ENCODE results near the gene RAPGEF5. TPM values are rescaled to one million over a fixed set of nuclear protein-coding genes. Genes with fewer than 3 reads are reported as not detected.

Gene RAPGEF5
- total and polyA plus RNA-seq, 12 donors = 5.1 to 87.0 (median 26.0) TPM

DNA sequence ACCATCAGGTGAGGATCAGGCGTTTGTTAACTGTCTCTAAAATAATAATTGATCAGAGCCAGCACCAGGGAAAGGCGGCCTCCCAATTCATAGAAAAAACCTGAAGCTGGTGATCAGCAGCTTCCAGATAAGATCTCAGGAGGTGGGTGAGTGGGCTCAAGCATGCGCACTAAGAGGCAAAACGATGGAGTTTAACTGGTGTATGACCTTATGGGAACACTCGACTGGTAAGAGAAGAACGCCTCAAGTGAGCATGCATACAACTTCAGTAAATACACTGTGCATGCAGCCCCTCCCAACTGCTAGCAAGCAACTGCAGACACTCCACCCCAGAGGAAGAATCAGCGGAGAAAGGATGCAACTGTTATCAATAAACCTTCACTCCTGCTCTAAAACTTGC, 18.1 kb downstream of the RAPGEF5 start:
- DNase-seq = no peak
- intact Hi-C loops (cut with DNase I) = no loop called here
- no peaks in the 10 kb centered on the region for H3K4me1 ChIP-seq (replicated peaks in 1 of 2)
- no peak overlapping the region for H3K27ac ChIP-seq
- no peaks in the 10 kb centered on the region for H3K36me3 ChIP-seq (replicated peaks in 1 of 2)
- 75 to 78% (median 76%) methylated on average over 7 of the region's 7 CpGs for WGBS, 4 donors
- H3K4me3 ChIP-seq = no peak overlapping the region
- no peaks in the 10 kb centered on the region for H3K9me3 ChIP-seq (replicated peaks in 1 of 3)
- H3K27me3 ChIP-seq = peaks cover 3% of the 10 kb centered on the region
- TF ChIP-seq, protein P1, sequence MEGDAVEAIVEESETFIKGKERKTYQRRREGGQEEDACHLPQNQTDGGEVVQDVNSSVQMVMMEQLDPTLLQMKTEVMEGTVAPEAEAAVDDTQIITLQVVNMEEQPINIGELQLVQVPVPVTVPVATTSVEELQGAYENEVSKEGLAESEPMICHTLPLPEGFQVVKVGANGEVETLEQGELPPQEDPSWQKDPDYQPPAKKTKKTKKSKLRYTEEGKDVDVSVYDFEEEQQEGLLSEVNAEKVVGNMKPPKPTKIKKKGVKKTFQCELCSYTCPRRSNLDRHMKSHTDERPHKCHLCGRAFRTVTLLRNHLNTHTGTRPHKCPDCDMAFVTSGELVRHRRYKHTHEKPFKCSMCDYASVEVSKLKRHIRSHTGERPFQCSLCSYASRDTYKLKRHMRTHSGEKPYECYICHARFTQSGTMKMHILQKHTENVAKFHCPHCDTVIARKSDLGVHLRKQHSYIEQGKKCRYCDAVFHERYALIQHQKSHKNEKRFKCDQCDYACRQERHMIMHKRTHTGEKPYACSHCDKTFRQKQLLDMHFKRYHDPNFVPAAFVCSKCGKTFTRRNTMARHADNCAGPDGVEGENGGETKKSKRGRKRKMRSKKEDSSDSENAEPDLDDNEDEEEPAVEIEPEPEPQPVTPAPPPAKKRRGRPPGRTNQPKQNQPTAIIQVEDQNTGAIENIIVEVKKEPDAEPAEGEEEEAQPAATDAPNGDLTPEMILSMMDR (IDR thresholded peaks at IDR 0.05) = no peak
- no peak for TF ChIP-seq POLR2A (IDR thresholded peaks at IDR 0.05)

DNA sequence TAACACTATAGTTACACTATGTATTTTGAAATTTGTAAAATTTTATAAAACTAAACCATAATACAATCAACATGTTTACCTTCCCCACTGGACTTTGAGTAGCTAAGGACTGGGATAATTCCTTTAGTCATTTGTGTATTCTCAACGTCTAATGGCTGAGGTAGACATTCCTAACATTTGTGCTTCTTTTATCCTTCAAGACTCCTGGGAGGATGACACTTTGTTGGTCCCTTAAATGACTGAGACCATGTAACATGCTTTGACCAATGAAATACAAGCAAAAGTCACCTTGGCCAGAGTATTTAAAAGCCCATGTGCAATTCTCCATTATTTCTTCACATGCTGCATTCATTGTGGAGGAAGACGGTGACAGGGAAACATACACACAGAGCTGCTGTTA, 18.5 kb downstream of the RAPGEF5 start:
- H3K36me3 ChIP-seq (replicated peaks in 1 of 2) = no peaks in the 10 kb centered on the region
- DNase-seq = no peak
- H3K4me1 ChIP-seq (replicated peaks in 1 of 2) = no peaks in the 10 kb centered on the region
- TF ChIP-seq, protein P1 (IDR thresholded peaks at IDR 0.05) = no peak
- no peak for TF ChIP-seq POLR2A (IDR thresholded peaks at IDR 0.05)
- H3K4me3 ChIP-seq = no peak overlapping the region
- WGBS, 4 donors = 58 to 81% (median 77%) methylated on average over 2 of the region's 2 CpGs
- intact Hi-C loops (cut with DNase I) = no loop called here
- H3K9me3 ChIP-seq (replicated peaks in 1 of 3) = no peaks in the 10 kb centered on the region
- no peak overlapping the region for H3K27ac ChIP-seq
- H3K27me3 ChIP-seq = peaks cover 3% of the 10 kb centered on the region

DNA sequence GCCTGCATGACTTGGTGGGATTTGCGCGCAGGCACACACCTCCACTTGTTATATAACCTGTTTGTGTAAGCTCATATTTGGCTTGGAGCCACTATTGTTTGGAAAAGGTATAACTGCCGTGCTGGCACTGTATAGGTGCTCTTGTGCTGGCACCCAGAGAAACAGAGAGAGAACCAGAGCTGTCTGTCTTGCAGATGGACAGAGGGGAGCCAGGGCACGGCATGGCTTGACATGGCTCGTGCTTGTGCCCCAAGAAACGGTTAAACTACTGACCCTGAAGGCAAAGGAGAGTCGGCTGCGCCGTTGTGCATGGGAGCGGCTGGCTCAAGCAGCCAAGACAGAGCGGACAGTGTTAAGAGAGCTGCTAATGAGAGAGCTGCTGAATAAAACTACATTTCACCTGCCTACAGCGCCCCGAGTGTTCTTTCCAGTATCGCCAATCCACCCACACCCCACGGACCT, 23.2 kb downstream of the RAPGEF5 start:
- Histone ChIP-seq H3K4me3 (no peak overlapping the region), H3K27me3 (peaks cover 3% of the 10 kb centered on the region), H3K4me1 (replicated peaks in 1 of 2) (no peaks in the 10 kb centered on the region), H3K36me3 (replicated peaks in 1 of 2) (no peaks in the 10 kb centered on the region), H3K27ac (no peak overlapping the region), H3K9me3 (replicated peaks in 1 of 3) (no peaks in the 10 kb centered on the region)
- no peak for DNase-seq
- no peak for TF ChIP-seq POLR2A (IDR thresholded peaks at IDR 0.05)
- TF ChIP-seq, protein P1 (IDR thresholded peaks at IDR 0.05) = no peak
- intact Hi-C loops (cut with DNase I) = no loop called here
- WGBS, 4 donors = 69 to 82% (median 75%) methylated on average over 12 to 15 of the region's 15 CpGs

DNA sequence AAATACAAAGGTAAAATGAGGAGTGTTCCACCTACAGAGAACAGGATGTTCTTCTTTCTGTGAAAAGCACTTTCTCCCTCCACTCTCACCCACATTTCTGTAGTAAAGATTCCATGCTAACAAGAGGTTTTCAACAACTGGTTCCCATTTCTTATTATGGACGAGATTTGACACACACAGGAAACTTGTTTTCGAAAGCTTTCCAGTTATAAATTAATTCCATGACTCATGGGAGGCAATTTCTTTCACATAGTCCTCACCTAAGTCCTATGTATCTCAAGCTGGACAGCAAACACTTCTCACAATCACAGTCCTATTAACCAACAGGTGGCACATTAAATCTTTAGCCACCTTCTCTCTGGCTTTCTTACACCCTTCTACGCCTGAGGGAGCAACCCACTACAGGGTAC, 24.5 kb downstream of the RAPGEF5 start:
- intact Hi-C loops (cut with DNase I) = no loop called here
- no peaks in the 10 kb centered on the region for H3K9me3 ChIP-seq (replicated peaks in 1 of 3)
- no peak for DNase-seq
- H3K4me1 ChIP-seq (replicated peaks in 1 of 2) = no peaks in the 10 kb centered on the region
- H3K27me3 ChIP-seq = peaks cover 3% of the 10 kb centered on the region
- no peaks in the 10 kb centered on the region for H3K36me3 ChIP-seq (replicated peaks in 1 of 2)
- WGBS, 4 donors = 67 to 70% (median 69%) methylated on average over 3 of the region's 3 CpGs
- no peak overlapping the region for H3K27ac ChIP-seq
- H3K4me3 ChIP-seq = no peak overlapping the region
- TF ChIP-seq POLR2A (IDR thresholded peaks at IDR 0.05) = no peak
- TF ChIP-seq, protein P1 (IDR thresholded peaks at IDR 0.05) = no peak
